Measurements from ENCODE around the gene SERP1. TPM values are rescaled to one million over a fixed set of nuclear protein-coding genes. Genes with fewer than 3 reads are reported as not detected.

Gene SERP1
- polyA plus RNA-seq, 1 of the 3 experiments (the other 2 are of a cell fraction), result 77.4 TPM

DNA sequence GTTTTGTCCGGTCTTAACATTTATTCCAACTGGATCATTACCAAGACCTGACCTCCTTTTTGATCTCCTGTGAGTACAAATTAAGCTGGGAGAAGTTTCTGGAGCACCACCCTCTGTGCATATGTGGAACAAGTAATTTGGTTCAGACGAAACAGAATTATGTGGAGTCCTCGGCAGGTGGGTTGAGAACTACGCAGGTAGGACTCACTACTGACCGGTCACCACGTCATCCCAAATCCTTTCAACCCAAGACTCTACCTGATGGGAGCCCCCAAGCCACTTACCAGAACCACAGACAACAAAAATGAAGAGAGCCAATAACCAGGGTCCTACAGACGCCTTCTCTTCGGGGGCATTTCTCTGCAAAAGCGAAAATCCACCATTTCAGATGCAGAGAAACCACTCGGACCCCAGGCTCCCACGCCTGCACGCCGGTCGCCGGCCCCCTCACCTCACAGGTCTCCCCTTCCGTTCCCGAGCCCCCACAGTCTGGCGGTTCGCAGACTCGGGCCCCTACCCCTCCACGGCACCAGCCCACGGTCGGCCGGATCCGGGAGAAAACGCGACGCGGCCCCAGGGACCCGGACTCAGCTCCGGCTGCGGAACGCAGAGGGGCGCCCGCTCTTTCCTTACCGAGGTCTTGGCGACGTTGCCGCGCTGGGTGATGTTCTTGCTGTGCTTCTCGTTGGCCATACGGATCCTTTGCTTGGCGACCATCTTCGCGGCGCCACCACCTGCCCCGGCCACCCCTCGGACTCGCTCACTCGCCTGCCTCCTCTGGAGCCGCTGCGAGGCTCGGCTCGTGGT, 674 bp downstream of the SERP1 start (continued):
- no peak for TF ChIP-seq ELF1 (IDR thresholded peaks at IDR 0.05)
- TF ChIP-seq RCOR1 (IDR thresholded peaks at IDR 0.05; ENCODE audit: low read length), result no peak
- TF ChIP-seq, protein P1, sequence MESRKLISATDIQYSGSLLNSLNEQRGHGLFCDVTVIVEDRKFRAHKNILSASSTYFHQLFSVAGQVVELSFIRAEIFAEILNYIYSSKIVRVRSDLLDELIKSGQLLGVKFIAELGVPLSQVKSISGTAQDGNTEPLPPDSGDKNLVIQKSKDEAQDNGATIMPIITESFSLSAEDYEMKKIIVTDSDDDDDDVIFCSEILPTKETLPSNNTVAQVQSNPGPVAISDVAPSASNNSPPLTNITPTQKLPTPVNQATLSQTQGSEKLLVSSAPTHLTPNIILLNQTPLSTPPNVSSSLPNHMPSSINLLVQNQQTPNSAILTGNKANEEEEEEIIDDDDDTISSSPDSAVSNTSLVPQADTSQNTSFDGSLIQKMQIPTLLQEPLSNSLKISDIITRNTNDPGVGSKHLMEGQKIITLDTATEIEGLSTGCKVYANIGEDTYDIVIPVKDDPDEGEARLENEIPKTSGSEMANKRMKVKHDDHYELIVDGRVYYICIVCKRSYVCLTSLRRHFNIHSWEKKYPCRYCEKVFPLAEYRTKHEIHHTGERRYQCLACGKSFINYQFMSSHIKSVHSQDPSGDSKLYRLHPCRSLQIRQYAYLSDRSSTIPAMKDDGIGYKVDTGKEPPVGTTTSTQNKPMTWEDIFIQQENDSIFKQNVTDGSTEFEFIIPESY (IDR thresholded peaks at IDR 0.05; ENCODE audit: borderline replicate concordance, low read depth), result no peak

DNA sequence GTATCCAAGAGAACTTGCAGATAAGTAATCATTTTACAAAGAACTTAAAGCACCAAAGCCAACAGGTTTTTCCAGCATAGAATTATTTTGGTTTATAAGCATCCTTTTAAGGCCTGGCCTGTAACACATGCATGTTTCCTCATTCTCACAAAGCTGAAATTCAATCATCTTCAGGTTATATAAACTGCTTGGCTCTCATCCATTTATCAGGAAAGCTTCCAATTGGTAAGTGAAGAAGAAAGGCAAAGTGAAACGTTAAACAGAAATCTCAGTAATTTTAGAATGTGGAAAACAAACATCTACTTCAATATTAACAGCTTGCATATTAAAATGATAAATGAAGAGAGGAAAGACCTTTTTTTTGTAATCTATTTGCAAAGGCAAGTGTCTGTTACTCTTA, 1.6 kb downstream of the SERP1 start:
- peaks cover 5 to 8% of the 10 kb centered on the region in 2 experiments; a peak in 3 of 4 replicates for H3K4me1 ChIP-seq (ENCODE audit: control insufficient read depth in 1 of 2, insufficient read depth in 2 of 2, low read depth in 1 of 2, low read length in 1 of 2)
- H3K9me3 ChIP-seq, result no peaks in the 10 kb centered on the region
- H3K79me2 ChIP-seq (ENCODE audit: insufficient read depth), result peaks cover 82% of the 10 kb centered on the region
- peak overlapping the region; percentile 88 for H3K4me2 ChIP-seq
- peak overlapping the region; percentile 96 for H3K9ac ChIP-seq
- peak overlapping the region; percentile 83 to 87 for H3K4me3 ChIP-seq (ENCODE audit: low read depth in 2 of 2, low read length in 1 of 2)
- CTCF ChIA-PET, result interaction anchor here (1.6 to 1.7 kb wide), 2 partner anchors 17 to 24 kb away, joined by 4 to 5 read pairs; no protein-coding TSS in a partner anchor
- H3K9me2 ChIP-seq, result no peaks in the 10 kb centered on the region
- H4K20me1 ChIP-seq (ENCODE audit: insufficient read depth), result peaks cover 40% of the 10 kb centered on the region
- H3F3A ChIP-seq (replicated peaks; ENCODE audit: insufficient read depth), result peaks cover 18% of the 10 kb centered on the region
- TF ChIP-seq, protein P2, sequence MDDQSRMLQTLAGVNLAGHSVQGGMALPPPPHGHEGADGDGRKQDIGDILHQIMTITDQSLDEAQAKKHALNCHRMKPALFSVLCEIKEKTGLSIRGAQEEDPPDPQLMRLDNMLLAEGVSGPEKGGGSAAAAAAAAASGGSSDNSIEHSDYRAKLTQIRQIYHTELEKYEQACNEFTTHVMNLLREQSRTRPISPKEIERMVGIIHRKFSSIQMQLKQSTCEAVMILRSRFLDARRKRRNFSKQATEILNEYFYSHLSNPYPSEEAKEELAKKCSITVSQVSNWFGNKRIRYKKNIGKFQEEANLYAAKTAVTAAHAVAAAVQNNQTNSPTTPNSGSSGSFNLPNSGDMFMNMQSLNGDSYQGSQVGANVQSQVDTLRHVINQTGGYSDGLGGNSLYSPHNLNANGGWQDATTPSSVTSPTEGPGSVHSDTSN (IDR thresholded peaks at IDR 0.05), result no peak
- TF ChIP-seq EP300 (IDR thresholded peaks at IDR 0.05; ENCODE audit: borderline replicate concordance in 1 of 2, low read depth in 1 of 2, low read length in 1 of 2) (no peak), EZH2phosphoT487 (IDR thresholded peaks at IDR 0.05; ENCODE audit: borderline replicate concordance, low read depth) (no peak), YY1 (IDR thresholded peaks at IDR 0.05; ENCODE audit: low read depth) (no peak), FOXM1 (IDR thresholded peaks at IDR 0.05; ENCODE audit: low read depth) (no peak), NRF1 (IDR thresholded peaks at IDR 0.05; ENCODE audit: low read depth, low read length) (no peak), RXRA (IDR thresholded peaks at IDR 0.05; ENCODE audit: borderline replicate concordance, low read depth) (no peak), GABPA (IDR thresholded peaks at IDR 0.05; ENCODE audit: low read depth) (no peak), JUND (IDR thresholded peaks at IDR 0.05) (no peak), MEF2A (IDR thresholded peaks at IDR 0.05; ENCODE audit: borderline replicate concordance, low read depth) (no peak), RFX5 (IDR thresholded peaks at IDR 0.05; ENCODE audit: low read length) (no peak)
- TF ChIP-seq, protein P1 (IDR thresholded peaks at IDR 0.05; ENCODE audit: borderline replicate concordance, low read depth), result no peak
- TF ChIP-seq, protein P3, sequence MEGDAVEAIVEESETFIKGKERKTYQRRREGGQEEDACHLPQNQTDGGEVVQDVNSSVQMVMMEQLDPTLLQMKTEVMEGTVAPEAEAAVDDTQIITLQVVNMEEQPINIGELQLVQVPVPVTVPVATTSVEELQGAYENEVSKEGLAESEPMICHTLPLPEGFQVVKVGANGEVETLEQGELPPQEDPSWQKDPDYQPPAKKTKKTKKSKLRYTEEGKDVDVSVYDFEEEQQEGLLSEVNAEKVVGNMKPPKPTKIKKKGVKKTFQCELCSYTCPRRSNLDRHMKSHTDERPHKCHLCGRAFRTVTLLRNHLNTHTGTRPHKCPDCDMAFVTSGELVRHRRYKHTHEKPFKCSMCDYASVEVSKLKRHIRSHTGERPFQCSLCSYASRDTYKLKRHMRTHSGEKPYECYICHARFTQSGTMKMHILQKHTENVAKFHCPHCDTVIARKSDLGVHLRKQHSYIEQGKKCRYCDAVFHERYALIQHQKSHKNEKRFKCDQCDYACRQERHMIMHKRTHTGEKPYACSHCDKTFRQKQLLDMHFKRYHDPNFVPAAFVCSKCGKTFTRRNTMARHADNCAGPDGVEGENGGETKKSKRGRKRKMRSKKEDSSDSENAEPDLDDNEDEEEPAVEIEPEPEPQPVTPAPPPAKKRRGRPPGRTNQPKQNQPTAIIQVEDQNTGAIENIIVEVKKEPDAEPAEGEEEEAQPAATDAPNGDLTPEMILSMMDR (IDR thresholded peaks at IDR 0.05), result no peak
- TF ChIP-seq, protein P4, sequence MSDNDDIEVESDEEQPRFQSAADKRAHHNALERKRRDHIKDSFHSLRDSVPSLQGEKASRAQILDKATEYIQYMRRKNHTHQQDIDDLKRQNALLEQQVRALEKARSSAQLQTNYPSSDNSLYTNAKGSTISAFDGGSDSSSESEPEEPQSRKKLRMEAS (IDR thresholded peaks at IDR 0.05; ENCODE audit: low read depth), result no peak
- POLR2A ChIA-PET, result no interaction called here
- no peak for DNase-seq
- 0% methylated on average over 1 of the region's 1 CpG for WGBS (ENCODE audit: low lambda C conversion rate)
- H2AFZ ChIP-seq (ENCODE audit: low read depth), result no peak overlapping the region
- H3K27me3 ChIP-seq (ENCODE audit: insufficient read depth), result no peaks in the 10 kb centered on the region
- peak overlapping the region; percentile 43 to 95 for H3K27ac ChIP-seq (ENCODE audit: low read depth in 2 of 2, low read length in 1 of 2)
- peaks cover 39 to 48% of the 10 kb centered on the region in 2 experiments for H3K36me3 ChIP-seq (replicated peaks in 1 of 2; ENCODE audit: control insufficient read depth in 1 of 2, insufficient read depth in 2 of 2, low read length in 1 of 2)
